CD14-positive monocyte (primary cell): ENCODE data around the gene SMIM28. TPM values are rescaled to one million over a fixed set of nuclear protein-coding genes. Genes with fewer than 3 reads are reported as not detected.

Experiments
- DNase-seq, 3 donors: peaks; one replicate each; pipeline ENCODE4 v3.0.0-alpha.2; 2011 to 2022
- H2AFZ ChIP-seq: 2 replicates; pipeline ENCODE4 v1.6.0; 2012; ENCODE audit warnings: mild to moderate bottlenecking, low read depth, low read length, inconsistent platforms; ENCODE audit not compliant: insufficient read depth, poor library complexity, severe bottlenecking
- H3K27ac ChIP-seq, 2 donors: 1 replicate in 1 of 2; 2 replicates in 1 of 2; pipeline ENCODE4 v1.5.1; 2012 to 2013; ENCODE audit warnings: low read length in 2 of 2, control low read depth in 1 of 2, inconsistent platforms in 1 of 2, low read depth in 1 of 2, mild to moderate bottlenecking in 1 of 2
- H3K27me3 ChIP-seq, 2 donors: one replicate each; pipeline versions ENCODE4 v1.6.0 to v1.6.1; 2011 to 2013; ENCODE audit warnings: low read length in 2 of 2; ENCODE audit not compliant: control insufficient read depth in 2 of 2, insufficient read depth in 2 of 2
- H3K36me3 ChIP-seq, 2 donors: replicated peaks in 1 of 2; 1 replicate in 1 of 2; 2 replicates in 1 of 2; pipeline versions ENCODE4 v1.5.1 to v1.6.1; 2012 to 2013; ENCODE audit warnings: low read length in 2 of 2, control low read depth in 1 of 2, inconsistent platforms in 1 of 2, mild to moderate bottlenecking in 1 of 2; ENCODE audit not compliant: insufficient read depth in 2 of 2, control insufficient read depth in 1 of 2
- H3K4me1 ChIP-seq, 2 donors: 1 replicate in 1 of 2; 2 replicates in 1 of 2; pipeline versions ENCODE4 v1.5.1 to v1.6.1; 2012 to 2013; ENCODE audit warnings: low read length in 2 of 2, control low read depth in 1 of 2, inconsistent platforms in 1 of 2, mild to moderate bottlenecking in 1 of 2, moderate library complexity in 1 of 2; ENCODE audit not compliant: insufficient read depth in 2 of 2, control insufficient read depth in 1 of 2
- H3K4me2 ChIP-seq: replicated peaks from 2 replicates; pipeline ENCODE3; 2012; ENCODE audit warnings: low read length, moderate library complexity, mild to moderate bottlenecking; ENCODE audit not compliant: poor library complexity, severe bottlenecking; ENCODE audit errors: extremely low read depth
- H3K4me3 ChIP-seq, 3 experiments: fragments of 200-600 bp in 1 of 3; sonication (generic) in 1 of 3; replicated peaks in 1 of 3; 1 replicate in 2 of 3; 2 replicates in 1 of 3; pipeline ENCODE4 v1.5.1; 2011 to 2013; ENCODE audit warnings: low read length in 3 of 3, mild to moderate bottlenecking in 3 of 3, control low read depth in 2 of 3, low read depth in 2 of 3, inconsistent platforms in 1 of 3, moderate library complexity in 1 of 3
- H3K79me2 ChIP-seq: 2 replicates; pipeline ENCODE4 v1.6.0; 2012; ENCODE audit warnings: mild to moderate bottlenecking, control low read depth, inconsistent platforms, low read length, moderate library complexity; ENCODE audit not compliant: insufficient read depth
- H3K9ac ChIP-seq: 2 replicates; pipeline ENCODE4 v1.6.0; 2017; ENCODE audit warnings: low read length, mild to moderate bottlenecking; ENCODE audit not compliant: insufficient read depth, poor library complexity, severe bottlenecking
- H3K9me3 ChIP-seq, 2 donors: replicated peaks in 1 of 2; 1 replicate in 1 of 2; 2 replicates in 1 of 2; pipeline versions ENCODE4 v1.5.1 to v1.6.1; 2012 to 2013; ENCODE audit warnings: low read length in 2 of 2, control low read depth in 1 of 2; ENCODE audit not compliant: control insufficient read depth in 1 of 2, insufficient read depth in 1 of 2
- H4K20me1 ChIP-seq: 2 replicates; pipeline ENCODE4 v1.6.0; 2012; ENCODE audit warnings: mild to moderate bottlenecking, low read length, control low read depth, moderate library complexity; ENCODE audit not compliant: insufficient read depth
- H3K27ac Mint-ChIP-seq, 7 donors: one replicate each; pipeline ENCODE4 v1.8.0; 2020; ENCODE audit warnings: mild to moderate bottlenecking in 7 of 7, mixed read lengths in 7 of 7, moderate library complexity in 6 of 7, inconsistent platforms in 2 of 7
- H3K27me3 Mint-ChIP-seq, 3 donors: one replicate each; pipeline ENCODE4 v1.8.0; 2021 to 2022; ENCODE audit warnings: low read depth in 3 of 3, mild to moderate bottlenecking in 3 of 3, mixed read lengths in 3 of 3, moderate library complexity in 3 of 3, inconsistent platforms in 1 of 3
- H3K36me3 Mint-ChIP-seq, 2 donors: one replicate each; pipeline ENCODE4 v1.8.0; 2020; ENCODE audit warnings: mixed read lengths in 2 of 2, inconsistent platforms in 1 of 2, mild to moderate bottlenecking in 1 of 2
- H3K4me1 Mint-ChIP-seq: one replicate; pipeline ENCODE4 v1.8.0; 2020; ENCODE audit warnings: mild to moderate bottlenecking, mixed read lengths
- H3K4me3 Mint-ChIP-seq, 2 donors: one replicate each; pipeline ENCODE4 v1.8.0; 2020; ENCODE audit warnings: mild to moderate bottlenecking in 2 of 2, mixed read lengths in 2 of 2, moderate library complexity in 1 of 2
- H3K9me3 Mint-ChIP-seq, 7 donors: one replicate each; pipeline ENCODE4 v1.8.0; 2020 to 2022; ENCODE audit warnings: mixed read lengths in 7 of 7, mild to moderate bottlenecking in 6 of 7, moderate library complexity in 6 of 7, inconsistent platforms in 2 of 7
- CTCF ChIP-seq: fragments of 200-600 bp; IDR thresholded peaks from one replicate; pipeline ENCODE4 v1.8.0; 2022; ENCODE audit warnings: antibody characterized with exemption, mild to moderate bottlenecking
- WGBS: methylation state at CpG from one replicate; pipeline ENCODE4 v1.1.5; 2013; ENCODE audit warnings: missing lambda C conversion rate; ENCODE audit not compliant: insufficient coverage; 5-methylcytosine and 5-hydroxymethylcytosine counted together
- intact Hi-C, 2 donors: fragments of 100-400 bp; cut with micrococcal nuclease; formaldehyde crosslinking; loops; one replicate each; pipeline versions ENCODE4 v1.15.0 to v1.15.1; 2023
- polyA plus RNA-seq, 3 donors: library from polyadenylated mRNA; depleted of rRNA in 1 of 3; unstranded in 2 of 3; stranded (reverse) in 1 of 3; fragments of 300-500 nt in 2 of 3; fragments of >200 nt in 1 of 3; fragmentation: Illumina TruSeq in 2 of 3; gene quantifications; 1 replicate in 2 of 3; 2 replicates in 1 of 3; pipeline ENCODE4 v1.2.3, GENCODE V29; 2012 to 2021

Gene SMIM28
- polyA plus RNA-seq, 3 donors: not detected

GRCh38 chr6:138405816-138406413, 28.2 kb downstream of the SMIM28 start:
- TF ChIP-seq CTCF: no peak
- 100% methylated on average over 1 of the region's 5 CpGs for WGBS
- Histone ChIP-seq H3K9me3 (no peaks in the 10 kb centered on the region), H4K20me1 (peaks cover 4% of the 10 kb centered on the region), H2AFZ (no peak overlapping the region), H3K9ac (no peak overlapping the region), H3K4me2 (peak overlapping the region; percentile 99), H3K79me2 (peaks cover 63% of the 10 kb centered on the region), H3K27me3 (no peaks in the 10 kb centered on the region), H3K27ac (peak overlapping the region in 1 of 2 donors; percentile 55), H3K4me1 (peaks cover 40 to 72% of the 10 kb centered on the region in 2 donors), H3K36me3 (peaks cover 25 to 41% of the 10 kb centered on the region in 2 donors), H3K4me3 (no peak overlapping the region)
- Mint-ChIP-seq H3K27me3 (peaks cover 0 to 2% (median 0%) of the 10 kb centered on the region in 3 donors), H3K9me3 (peaks cover 0 to 1% (median 0%) of the 10 kb centered on the region in 7 donors), H3K36me3 (peaks cover 44 to 50% of the 10 kb centered on the region in 2 donors), H3K4me1 (peaks cover 58% of the 10 kb centered on the region), H3K4me3 (no peak overlapping the region), H3K27ac (peak overlapping the region in 5 of 7 donors; percentile 40 to 83 (median 70))
- no peak for DNase-seq
- intact Hi-C loops: loop anchor here in 1 of 2 donors (10.0 kb wide), 1 partner anchor 369 kb away; the partner anchor contains the start of gene CCDC28A

- Mint-ChIP-seq H3K9me3 (peaks cover 0 to 1% (median 0%) of the 10 kb centered on the region in 7 donors), H3K4me1 (peaks cover 63% of the 10 kb centered on the region), H3K4me3 (no peak overlapping the region), H3K27ac (peak overlapping the region in 5 of 7 donors; percentile 40 to 83 (median 70)), H3K27me3 (peaks cover 0 to 2% (median 0%) of the 10 kb centered on the region in 3 donors), H3K36me3 (peaks cover 48 to 54% of the 10 kb centered on the region in 2 donors)
- WGBS: no CpG with 5 or more reads among the region's 2 CpGs
- Histone ChIP-seq H3K9me3 (no peaks in the 10 kb centered on the region), H3K9ac (no peak overlapping the region), H3K36me3 (peaks cover 27 to 45% of the 10 kb centered on the region in 2 donors), H3K4me3 (no peak overlapping the region), H4K20me1 (peaks cover 9% of the 10 kb centered on the region), H2AFZ (no peak overlapping the region), H3K27ac (peak overlapping the region in 1 of 2 donors; percentile 55), H3K4me2 (no peak overlapping the region), H3K27me3 (no peaks in the 10 kb centered on the region), H3K4me1 (peaks cover 45 to 77% of the 10 kb centered on the region in 2 donors), H3K79me2 (peaks cover 68% of the 10 kb centered on the region)
- intact Hi-C loops: loop anchor here in 1 of 2 donors (10.0 kb wide), 1 partner anchor 368 kb away; the partner anchor contains the start of gene CCDC28A
- TF ChIP-seq CTCF: no peak
- peak in 1 of 3 donors; percentile 19 for DNase-seq
Observed at GRCh38 chr6:138406443-138406842, 28.7 kb downstream of the SMIM28 start.
